Activated CD4-positive, alpha-beta T cell treated with anti-CD3 and anti-CD28 coated beads, Interleukin-10, Interleukin-2, amounts not matched to agents 100 ng/mL and 50 ng/mL, durations not matched to agents 16 hours and 8 hours (primary cell): ENCODE measurements around the gene KCNAB1.
"Not testable (repeated sequence)": the region's sequence is repeated elsewhere in the genome, so short reads cannot be mapped to it uniquely, and the experiment has no call there.

ENCODE experiments used
- DNase-seq: peaks from one replicate; pipeline ENCODE4 v3.0.0-alpha.2; 2020

The KCNAB1 gene

DNA sequence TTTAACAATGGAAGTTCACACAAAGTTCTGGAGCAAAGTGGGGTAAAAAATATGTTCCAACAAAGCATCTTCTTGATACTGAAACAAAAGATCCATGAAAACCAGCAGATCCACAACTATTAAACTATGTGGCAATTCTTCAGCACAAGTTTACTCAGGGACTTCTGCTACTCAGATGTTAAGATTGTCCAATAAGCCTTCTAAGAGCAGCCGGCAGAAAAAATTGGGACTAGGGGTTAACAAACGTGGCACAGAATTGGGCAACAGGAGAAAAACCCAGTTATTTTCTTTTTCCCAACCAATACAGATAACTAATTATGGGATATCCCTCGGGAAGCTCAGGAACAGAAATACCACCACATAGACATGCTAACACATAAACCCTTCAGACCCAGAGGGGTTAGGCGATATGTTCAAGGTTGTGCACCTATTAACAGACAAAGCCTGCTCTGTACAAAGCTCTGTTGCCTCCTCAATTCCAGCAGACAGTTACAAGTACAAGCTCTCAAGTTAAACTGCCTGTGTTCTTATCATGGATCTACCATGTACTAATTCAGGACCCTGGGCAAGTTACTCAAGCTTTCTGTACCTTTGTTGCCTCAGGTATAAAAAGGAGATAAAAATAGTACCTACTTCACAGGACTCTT lies 427.8 kb downstream of the KCNAB1 start:
- DNase-seq: no peak

DNA sequence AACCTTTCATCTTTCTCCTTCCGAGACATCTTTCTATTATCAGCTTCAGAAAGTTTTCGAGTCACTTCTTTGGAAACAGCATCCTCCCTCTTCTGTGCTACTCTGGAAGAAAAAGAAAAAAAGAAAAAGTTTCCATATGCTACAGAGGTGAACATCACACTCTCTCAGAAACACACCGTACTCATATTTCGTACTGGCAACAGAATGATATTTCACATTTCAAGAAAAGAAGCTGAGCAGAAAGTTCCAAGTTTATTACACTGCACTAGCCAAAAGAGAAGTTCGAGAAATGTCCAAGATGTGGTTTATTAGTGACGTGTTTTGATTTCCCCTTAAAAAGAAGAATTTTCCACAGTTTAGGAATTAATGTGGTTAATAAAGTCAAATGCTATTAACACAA lies 428.5 kb downstream of the KCNAB1 start:
- no peak for DNase-seq

- DNase-seq: no peak
Observed at GRCh38 chr3:156551261-156551660, 430.9 kb downstream of the KCNAB1 start.

GRCh38 chr3:156551746-156552145 lies 431.4 kb downstream of the KCNAB1 start:
- peak; percentile 46 for DNase-seq

GRCh38 chr3:156552973-156553372 lies 432.6 kb downstream of the KCNAB1 start:
- DNase-seq: no peak

DNA sequence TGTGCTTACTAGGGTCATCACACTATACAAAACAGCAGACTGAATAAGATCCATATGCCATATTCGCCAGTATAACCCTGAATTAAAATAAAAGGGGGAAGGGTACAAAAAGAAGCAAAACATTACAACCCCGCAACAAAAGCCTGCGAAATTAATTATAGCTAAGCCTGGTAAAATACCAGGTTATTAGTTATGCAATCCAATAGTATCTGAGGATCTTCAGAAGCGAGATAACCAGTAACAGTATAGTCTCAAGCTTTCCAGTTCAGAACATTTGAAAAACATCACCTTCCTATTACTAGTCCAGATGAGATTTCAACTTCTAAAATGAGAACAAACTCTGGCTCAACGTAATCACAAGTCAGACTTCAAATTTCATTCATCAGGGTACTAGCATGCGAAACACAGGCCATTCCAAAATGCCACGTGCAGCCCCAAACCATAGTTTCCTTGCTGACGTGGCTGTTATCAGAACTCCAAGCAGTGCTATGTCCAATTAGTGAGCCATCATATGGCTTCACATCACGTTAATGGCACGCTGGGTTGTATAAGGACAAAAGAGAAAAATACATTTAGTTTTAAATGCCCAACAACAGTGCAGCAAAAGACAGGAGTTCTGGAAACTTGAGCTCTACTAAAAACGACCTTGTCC lies 433.5 kb downstream of the KCNAB1 start:
- DNase-seq: peak; percentile 47

- no peak for DNase-seq
Observed at GRCh38 chr3:156554515-156554841, 434.1 kb downstream of the KCNAB1 start.

DNA sequence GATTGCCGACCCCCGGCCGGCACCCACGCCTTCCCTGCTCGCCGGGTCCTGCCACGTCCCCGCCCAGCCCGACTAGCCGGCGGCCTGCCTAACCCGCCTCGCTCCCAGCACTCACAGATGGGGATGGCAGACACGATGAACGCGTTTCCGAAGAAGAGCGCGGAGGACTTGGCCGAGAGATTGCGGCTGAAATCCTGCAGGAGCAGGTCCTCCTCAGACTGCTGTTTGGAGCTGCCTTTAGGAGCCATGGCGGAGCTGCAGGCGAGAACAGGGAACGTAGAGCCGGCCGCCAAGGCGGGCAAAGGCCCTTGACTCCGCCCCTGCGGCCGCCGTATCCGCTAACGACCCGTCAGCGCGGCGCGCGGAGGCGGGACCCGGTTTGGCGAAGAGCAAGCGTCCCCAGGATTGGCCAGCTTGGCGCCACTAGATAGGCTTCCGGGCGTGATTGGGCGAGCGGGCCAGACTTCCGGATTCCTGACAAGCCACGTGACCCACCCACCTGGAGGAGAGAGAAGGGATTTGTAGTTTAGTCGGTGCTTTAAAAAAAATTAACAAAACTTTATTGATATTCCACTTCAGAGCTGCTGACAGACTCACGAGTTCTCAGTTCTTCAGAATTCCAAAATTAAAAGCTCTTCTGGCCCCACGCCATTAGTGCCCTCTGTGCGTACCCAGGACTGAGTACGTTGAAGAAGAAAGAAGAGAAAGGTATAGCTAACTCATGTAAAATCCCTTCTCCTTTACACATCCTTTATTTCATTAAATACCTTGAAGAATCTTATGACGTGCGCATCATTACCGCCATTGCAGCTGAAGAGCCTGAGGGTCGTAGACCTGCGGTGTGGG lies 434.7 kb downstream of the KCNAB1 start, which contains the start of gene SSR3:
Gene SSR3, minus strand, starts transcription at position 276 of the 846 bp plus-strand sequence. Its CDS starts 28 bp downstream, at position 248.
- peak; percentile 100 for DNase-seq

- no peak for DNase-seq
Observed at GRCh38 chr3:156558389-156558788, 438.0 kb downstream of the KCNAB1 start.

DNA sequence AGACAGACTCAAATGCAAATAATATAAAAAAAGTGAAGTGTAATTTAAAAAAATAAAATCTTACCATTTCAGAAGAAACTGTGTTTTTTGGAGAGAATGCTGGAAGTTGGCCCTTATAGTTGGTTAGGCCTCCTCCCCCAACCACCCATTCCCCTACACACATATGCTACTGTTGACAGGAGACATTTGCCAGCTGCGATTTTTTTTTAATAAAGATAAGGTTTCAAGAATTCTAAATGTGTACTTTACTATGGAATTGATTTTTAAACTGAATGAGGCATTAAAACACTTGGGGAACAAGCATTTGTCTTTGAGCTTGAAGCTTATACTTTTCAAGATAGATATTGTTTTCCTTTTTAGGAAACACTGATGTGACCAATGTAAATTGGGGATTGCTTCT lies 438.9 kb downstream of the KCNAB1 start:
- DNase-seq: no peak

DNA sequence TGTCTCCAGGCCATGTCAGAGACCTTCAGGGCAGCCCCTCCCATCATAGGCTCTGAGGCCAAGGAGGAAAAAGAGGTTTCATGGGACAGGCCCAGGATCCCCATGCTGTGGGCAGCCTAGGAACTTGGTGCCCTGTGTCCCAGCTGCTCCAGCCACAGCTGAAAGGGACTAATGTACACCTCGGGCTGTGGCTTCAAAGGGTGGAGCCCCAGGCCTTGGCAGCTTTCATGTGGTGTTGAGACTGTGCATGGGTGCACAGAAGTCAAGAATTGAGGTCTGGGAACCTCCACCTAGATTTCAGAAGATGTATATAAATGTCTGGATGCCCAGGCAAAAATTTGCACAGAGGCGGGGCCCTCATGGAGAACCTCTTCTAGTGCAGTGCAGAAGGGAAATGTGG lies 441.2 kb downstream of the KCNAB1 start:
- DNase-seq: no peak

GRCh38 chr3:156562486-156562885 lies 442.1 kb downstream of the KCNAB1 start:
- DNase-seq: not testable (repeated sequence)

DNA sequence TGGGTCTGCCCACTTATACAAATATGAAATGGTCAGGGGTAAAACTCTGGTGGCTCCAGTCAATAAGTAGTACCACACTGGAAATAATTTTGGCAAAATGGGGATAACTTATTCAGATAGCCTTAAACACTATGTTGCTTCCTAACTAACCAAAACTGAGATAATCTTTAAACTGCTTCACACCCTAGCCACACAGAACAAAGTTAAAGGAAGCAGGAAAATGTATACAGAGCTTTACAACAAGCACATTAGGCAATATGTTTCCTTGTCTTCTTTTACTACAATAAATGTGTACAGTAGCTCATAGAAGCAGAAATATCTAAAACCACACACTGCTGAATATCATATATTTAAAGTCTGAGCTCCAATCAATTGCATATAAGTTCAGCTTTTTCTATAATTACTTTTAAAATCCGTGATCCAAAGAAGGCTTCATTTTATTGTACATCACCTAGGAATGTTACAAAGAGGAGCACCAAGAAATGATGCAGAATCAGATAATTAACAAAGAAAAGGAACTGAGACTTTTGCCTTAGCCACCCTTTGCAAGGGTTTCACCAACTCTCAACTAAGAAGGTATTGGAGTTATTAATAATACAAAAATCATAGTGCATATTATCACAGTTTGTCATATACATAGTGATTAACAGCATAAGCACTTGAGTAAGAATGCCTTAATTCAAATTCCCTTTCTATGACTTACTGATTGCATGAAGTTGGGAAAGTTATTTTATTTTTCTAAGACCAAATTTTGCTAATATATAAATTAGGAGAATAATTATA lies 443.7 kb downstream of the KCNAB1 start:
- DNase-seq: no peak

DNA sequence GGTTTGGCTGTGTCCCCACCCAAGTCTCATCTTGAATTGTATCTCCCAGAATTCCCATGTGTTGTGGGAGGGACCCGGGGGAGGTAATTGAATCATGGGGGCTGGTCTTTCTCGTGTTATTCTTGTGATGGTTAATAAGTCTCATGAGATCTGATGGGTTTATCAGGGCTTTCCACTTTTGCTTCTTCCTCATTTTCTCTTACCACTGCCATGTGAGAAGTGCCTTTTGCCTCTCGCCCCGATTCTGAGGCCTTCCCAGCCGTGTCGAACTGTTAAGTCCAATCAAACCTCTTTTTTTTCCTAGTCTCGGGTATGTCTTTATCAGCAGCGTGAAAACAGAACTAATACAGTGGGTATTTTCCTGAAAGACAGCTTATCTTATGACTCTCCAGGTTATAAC lies 448.6 kb downstream of the KCNAB1 start:
- DNase-seq: not testable (repeated sequence)

DNA sequence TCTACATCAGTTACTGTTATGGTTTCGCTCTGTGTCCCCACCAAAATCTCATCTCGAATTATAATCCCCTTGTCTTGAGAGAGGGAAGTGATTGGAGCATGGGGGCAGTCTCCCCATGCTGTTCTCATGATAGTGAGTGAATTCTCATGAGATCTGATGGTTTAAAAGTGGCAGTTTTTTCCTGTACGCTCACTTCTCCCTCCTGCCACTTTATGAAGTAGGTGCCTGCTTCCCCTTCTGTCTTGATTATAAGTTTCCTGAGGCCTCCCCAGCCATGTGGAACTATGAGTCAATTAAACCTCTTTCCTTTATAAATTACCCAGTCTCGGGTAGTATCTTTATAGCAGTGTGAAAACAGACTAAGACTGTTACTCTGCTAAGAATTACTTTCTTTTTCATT lies 449.5 kb downstream of the KCNAB1 start:
- DNase-seq: not testable (repeated sequence)

DNA sequence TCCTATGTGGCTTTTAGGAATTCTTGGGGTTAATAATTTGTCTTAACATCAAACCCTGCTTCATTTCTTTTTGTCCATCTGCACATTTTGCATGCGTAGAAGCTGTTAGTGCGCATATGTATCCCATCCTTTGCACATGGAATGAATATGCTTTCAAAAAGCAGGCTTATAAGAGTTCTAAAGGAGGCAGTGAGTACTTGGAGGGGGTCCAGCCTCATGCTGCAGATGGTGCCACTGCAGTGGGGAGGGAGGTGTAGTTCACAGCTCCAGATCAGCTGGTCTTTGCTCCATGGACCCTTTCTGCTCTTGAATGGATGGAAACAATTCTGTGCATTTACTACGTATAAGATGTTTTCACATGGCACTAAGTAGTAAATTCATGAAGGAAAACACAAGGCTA lies 455.3 kb downstream of the KCNAB1 start:
- DNase-seq: no peak

GRCh38 chr3:156576051-156576450 lies 455.7 kb downstream of the KCNAB1 start:
- no peak for DNase-seq

DNA sequence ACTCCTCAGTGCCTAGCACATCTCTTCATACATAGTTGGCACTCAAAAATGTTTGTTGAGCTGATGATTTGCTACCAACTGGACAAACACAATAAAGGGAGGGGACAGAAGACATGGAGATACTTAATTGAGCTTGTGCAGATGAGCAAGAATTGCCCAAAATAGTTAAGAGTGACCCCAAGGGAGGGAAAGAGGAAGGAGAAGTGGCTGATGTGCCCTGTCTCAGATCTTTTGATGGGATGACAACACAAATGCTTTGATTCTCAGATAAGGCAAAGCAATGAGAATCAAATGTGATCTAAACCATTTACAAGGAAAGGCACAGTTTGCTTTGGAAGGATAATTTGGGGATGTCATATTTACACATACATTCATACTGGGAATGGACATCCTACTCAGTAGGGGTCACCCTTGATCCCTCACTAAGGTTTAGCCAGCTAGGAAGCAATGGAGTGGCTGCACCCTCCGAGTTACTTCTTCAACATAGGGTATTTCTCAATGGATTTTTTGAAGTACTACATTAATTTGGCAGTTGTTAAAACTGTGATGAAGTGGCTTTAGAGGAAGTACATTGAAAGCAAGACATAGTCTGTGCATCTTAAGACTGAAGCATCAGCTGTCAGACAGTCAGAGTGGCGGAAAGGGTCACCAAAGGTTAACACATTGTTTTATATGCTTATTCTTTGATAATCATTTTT lies 456.4 kb downstream of the KCNAB1 start:
- no peak for DNase-seq

DNA sequence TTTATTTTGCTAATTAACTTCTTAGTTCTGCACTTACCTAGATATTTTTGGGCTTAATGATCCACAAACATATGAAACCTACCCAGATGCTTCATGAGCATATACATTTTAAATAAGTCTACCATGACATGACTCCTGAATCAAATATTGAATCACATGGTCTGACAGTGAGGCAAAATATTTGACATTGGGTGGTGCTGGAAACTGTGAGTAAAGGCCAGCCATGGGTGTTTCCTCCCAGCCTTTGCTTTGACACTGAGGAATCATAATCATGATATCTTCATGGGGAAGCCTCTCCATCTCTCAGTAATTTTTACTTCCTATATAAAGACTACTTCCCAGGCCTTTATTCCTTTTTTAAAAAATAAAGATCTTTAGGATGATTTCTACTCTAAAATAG lies 457.4 kb downstream of the KCNAB1 start:
- no peak for DNase-seq

GRCh38 chr3:156579427-156579851 lies 459.1 kb downstream of the KCNAB1 start:
- no peak for DNase-seq

- DNase-seq: no peak
Observed at GRCh38 chr3:156581033-156581432, 460.7 kb downstream of the KCNAB1 start.

- DNase-seq: no peak
Observed at GRCh38 chr3:156581954-156582353, 461.6 kb downstream of the KCNAB1 start.
